Measurements from ENCODE around the gene CHKA. TPM values are rescaled to one million over a fixed set of nuclear protein-coding genes. Genes with fewer than 3 reads are reported as not detected.

Gene CHKA
- total RNA-seq, 1 donor from 2014 or later: 60.4 TPM

DNA sequence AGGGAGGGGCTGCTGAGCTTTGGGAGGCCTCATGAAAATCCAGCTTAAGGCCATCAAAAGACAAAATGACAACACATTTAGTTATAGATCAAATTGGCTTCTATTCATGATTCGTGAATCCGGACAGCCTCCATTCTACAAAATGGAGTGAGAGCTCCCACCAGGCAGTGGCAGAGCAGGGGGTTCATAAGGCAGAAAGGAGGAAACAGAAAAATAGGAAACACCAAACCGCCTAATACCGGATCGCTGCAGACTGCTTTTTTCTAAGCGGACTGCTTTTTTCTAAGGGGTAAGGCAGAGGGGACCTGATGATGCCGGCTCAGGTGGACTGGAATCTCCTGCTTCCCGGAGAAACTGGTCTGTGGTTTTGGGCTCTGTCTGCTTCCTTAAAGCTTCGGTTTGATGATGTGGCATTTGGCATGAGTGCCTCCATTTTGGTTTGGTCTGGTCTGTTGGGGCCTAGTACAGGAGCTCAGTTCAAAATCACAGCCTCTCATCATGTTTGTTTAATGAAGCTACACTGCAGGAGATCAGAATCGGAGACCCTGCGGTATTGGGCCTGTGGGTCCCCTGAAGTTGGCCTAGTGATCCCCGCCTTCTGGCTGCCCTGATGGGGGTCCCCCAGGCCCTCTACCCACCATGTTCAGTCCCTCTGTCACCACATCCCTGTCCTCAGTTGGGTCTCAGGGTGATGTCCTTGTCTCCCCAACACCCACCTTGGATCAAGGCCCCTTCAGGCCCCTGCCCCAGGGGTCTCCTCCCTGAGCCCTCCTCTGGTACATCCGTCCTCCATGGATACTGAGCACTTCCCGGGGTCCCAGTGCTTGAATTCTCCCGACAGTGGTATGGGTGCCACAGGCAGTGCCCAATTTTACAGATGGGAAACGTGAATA lies 109.9 kb downstream of the CHKA start:
- no peak overlapping the region for H3K4me3 Mint-ChIP-seq (ENCODE audit: low read depth)
- H3K36me3 Mint-ChIP-seq (ENCODE audit: insufficient read depth): no peaks in the 10 kb centered on the region
- peaks cover 4% of the 10 kb centered on the region for H3K9me3 Mint-ChIP-seq (ENCODE audit: low read depth)
- TF ChIP-seq, protein P1, sequence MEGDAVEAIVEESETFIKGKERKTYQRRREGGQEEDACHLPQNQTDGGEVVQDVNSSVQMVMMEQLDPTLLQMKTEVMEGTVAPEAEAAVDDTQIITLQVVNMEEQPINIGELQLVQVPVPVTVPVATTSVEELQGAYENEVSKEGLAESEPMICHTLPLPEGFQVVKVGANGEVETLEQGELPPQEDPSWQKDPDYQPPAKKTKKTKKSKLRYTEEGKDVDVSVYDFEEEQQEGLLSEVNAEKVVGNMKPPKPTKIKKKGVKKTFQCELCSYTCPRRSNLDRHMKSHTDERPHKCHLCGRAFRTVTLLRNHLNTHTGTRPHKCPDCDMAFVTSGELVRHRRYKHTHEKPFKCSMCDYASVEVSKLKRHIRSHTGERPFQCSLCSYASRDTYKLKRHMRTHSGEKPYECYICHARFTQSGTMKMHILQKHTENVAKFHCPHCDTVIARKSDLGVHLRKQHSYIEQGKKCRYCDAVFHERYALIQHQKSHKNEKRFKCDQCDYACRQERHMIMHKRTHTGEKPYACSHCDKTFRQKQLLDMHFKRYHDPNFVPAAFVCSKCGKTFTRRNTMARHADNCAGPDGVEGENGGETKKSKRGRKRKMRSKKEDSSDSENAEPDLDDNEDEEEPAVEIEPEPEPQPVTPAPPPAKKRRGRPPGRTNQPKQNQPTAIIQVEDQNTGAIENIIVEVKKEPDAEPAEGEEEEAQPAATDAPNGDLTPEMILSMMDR (IDR thresholded peaks at IDR 0.05; ENCODE audit: unreplicated experiment): no peak
- peaks cover 5% of the 10 kb centered on the region for H3K27me3 Mint-ChIP-seq
- H3K27ac Mint-ChIP-seq: no peak overlapping the region
- H3K4me1 Mint-ChIP-seq (ENCODE audit: low read depth): peaks cover 8% of the 10 kb centered on the region
- no peak for DNase-seq (ENCODE audit: low spot score, unreplicated experiment)

DNA sequence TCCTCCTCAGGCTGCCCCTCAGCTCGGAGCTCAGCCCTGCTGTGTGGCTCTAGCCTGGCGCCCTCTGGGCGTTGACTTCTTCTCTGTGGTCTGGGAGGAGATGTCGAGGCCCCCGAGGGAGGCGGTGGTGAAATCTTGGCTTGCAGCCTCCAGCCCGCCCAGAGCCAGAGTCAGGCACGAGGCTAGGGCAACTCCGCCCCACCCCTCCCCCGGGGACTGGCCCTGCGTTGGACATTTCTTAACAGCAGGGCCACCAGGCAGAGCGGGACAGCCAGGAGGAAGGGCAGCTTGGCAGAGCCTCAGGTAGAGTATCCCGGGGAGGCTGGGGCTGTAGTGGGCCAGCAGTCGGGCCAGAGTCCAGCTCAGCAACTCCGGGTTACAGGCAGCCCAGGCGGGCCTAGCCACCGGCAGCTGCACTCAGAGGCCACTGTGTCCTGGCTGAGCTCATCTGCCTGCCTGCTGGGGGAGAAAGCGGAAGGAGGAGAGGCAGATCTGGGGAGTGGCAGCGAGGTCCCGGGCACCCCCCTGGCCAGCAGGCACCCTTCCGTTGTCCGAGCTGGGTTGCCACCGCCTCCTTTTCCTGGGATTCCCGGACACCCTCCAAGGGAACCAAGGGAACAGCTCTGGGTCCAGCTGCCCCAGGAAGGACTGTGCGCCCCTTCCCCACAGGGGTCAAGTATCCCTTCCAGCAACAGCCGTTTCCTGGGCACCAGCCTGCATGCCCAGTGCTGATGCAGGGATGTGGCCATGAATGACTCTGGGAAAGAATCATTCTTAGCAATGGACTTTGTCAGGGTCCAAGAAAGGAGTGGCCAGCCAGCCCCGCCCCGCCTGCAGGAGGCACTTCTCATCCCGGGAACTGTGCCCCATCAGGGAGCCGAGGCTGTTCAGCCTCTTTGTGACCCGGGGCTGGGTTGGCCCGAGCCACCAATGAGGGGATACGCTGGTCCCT lies 110.8 kb downstream of the CHKA start, which contains the start of gene ALDH3B1:
ALDH3B1 (plus strand) TSS at position 238 of the 952 bp plus-strand sequence. CDS start 4,971 bp downstream, outside the sequence.
- Mint-ChIP-seq H3K27me3 (peaks cover 5% of the 10 kb centered on the region), H3K9me3 (ENCODE audit: low read depth) (peaks cover 4% of the 10 kb centered on the region), H3K4me3 (ENCODE audit: low read depth) (no peak within 1 kb of the TSS), H3K4me1 (ENCODE audit: low read depth) (peaks cover 8% of the 10 kb centered on the region), H3K27ac (no peak within 1 kb of the TSS), H3K36me3 (ENCODE audit: insufficient read depth) (no peaks in the 10 kb centered on the region)
- TF ChIP-seq, protein P1 (IDR thresholded peaks at IDR 0.05; ENCODE audit: unreplicated experiment): no peak
- DNase-seq (ENCODE audit: low spot score, unreplicated experiment): peak; percentile 8

DNA sequence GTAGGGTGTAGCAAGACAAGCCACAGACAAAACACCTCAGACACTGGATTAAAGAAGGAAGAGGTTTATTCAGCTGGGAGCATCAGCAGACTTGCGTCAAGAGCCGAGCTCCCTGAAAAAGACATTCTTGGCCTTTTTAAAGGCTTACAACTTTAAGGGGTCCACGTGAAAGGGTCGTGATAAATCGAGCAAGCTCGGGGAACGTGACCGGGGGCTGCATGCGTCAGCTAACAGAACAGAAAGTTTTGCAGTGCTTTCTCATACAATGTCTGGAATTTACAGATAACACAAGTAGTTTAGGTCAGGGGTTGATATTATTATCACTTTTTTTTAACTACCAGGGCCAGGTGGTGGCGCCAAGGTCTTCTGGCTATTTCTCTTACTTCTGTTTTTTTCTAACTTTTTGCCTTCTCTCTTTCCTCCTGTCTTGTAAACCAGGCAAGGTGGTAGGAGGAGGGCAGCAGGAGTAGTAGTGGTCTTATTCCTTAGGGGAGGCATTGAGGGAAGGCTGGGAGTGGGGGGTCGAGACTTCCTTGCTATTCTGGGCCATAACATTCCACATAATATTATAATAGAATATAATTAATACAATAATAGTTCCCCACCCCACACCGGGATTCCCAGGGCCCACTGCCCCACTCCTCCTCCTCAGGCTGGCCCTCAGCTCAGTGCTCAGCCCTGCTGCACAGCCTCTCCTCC lies 111.6 kb downstream of the CHKA start:
- Mint-ChIP-seq H3K27ac (no peak overlapping the region), H3K36me3 (ENCODE audit: insufficient read depth) (no peaks in the 10 kb centered on the region), H3K9me3 (ENCODE audit: low read depth) (peaks cover 4% of the 10 kb centered on the region), H3K27me3 (peaks cover 10% of the 10 kb centered on the region), H3K4me3 (ENCODE audit: low read depth) (no peak overlapping the region), H3K4me1 (ENCODE audit: low read depth) (peaks cover 8% of the 10 kb centered on the region)
- TF ChIP-seq, protein P1 (IDR thresholded peaks at IDR 0.05; ENCODE audit: unreplicated experiment): no peak
- no peak for DNase-seq (ENCODE audit: low spot score, unreplicated experiment)

DNA sequence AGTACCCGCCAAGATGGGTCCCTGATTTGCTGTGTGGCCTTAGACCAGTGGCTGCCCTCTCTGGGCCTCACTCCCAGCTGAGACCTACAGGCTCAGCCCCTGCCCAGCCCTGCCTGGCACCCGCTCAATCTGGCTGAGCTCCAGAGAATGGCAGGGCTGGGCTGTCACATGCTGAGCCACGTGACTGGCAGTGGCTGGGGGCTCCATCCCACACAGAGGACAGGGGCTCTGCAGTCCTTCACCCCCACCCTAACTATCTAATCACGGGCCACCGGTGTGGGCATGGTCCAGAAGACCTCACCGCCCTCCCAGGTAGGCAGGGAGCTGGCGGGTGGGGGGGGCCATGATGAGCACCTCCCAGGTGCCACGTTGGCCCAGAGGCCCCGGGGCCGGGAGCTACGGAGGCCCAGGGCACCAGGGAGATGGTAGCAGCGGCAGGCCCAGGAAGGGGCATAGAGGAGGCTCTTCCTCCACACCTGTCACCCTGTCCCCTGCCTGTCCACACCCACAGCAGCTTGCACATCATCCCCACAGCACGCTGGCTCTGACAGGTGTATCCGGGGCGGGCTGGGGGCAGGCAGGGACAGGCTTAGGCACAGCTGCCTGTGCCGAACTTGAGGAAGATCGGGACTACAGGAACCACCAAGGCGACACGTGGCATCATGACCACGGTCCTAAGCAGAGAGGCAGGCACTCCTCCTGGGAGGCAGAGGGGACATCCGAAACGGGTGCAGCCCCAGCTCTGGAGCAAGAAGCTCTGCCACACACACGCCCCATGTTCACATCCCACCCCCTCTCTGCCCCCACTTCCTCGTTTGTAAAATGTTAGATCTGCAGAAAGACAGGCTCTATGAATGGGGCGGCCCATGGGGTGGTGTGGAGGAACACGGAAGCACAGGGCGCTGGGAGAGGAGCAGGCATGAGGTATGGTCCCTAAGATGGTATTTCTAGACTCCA lies 112.5 kb downstream of the CHKA start:
- Mint-ChIP-seq H3K36me3 (ENCODE audit: insufficient read depth) (no peaks in the 10 kb centered on the region), H3K27me3 (peaks cover 13% of the 10 kb centered on the region), H3K9me3 (ENCODE audit: low read depth) (peaks cover 4% of the 10 kb centered on the region), H3K27ac (no peak overlapping the region), H3K4me3 (ENCODE audit: low read depth) (no peak overlapping the region), H3K4me1 (ENCODE audit: low read depth) (peaks cover 9% of the 10 kb centered on the region)
- TF ChIP-seq, protein P1 (IDR thresholded peaks at IDR 0.05; ENCODE audit: unreplicated experiment): no peak
- no peak for DNase-seq (ENCODE audit: low spot score, unreplicated experiment)
